Measurements from ENCODE around the gene SCAF1. TPM values are rescaled to one million over a fixed set of nuclear protein-coding genes. Genes with fewer than 3 reads are reported as not detected.

The SCAF1 gene
- total RNA-seq, 2 donors from 2014 or later = 14.3 to 22.3 TPM

DNA sequence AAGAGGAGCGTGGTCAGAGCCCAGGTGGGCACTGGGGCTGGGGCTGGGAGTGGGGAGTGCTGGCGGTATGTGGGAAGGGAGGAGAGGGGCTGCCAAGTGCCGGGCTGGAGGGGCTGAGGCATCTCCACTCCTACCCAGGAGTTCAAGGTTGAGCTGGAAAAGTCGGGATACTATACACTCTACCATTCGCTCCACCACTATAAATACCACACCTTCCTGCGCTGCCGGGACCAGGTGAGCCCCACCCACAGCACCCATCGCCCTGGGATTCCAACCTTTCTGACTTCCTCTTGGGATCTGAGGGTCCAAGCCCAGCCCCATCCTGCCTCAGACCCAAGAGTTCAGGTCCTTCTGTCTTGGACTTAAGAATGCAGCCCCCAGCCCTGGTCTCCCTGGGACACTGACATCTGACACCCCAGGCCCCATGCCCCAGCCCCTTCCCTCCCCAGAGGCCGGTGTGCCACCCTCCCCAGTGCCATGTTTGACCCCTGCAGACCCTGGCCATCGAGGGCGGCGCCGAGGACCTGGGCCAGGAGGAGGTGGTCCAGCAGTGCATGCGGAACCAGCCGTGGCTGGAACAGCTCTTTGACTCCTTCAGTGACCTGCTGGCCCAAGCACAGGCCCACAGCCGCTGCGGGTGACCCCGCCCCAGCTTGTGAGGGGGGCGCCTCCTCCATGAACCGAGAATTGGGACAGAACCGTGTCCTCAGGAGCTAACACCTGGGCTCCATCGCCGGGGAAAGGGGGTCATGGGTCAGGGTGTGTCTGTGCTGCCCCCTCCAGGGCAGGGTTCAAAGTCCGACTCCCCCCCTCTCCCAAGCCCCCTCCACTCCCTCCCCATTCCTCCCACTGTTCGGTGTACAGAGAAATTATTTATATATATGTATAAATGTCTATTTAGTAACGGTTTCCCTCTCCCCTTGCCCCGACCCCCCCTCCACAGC, 16.8 kb upstream of the SCAF1 start:
- no peak overlapping the region for H3K27ac ChIP-seq
- H3K36me3 ChIP-seq = peaks cover 21% of the 10 kb centered on the region
- H3K9me3 ChIP-seq = no peaks in the 10 kb centered on the region
- DNase-seq (ENCODE audit: low spot score) = no peak
- peaks cover 0 to 6% of the 10 kb centered on the region in 2 donors for H3K4me1 ChIP-seq
- no peaks in the 10 kb centered on the region for H3K27me3 ChIP-seq
- no peak overlapping the region for H3K4me3 ChIP-seq
- TF ChIP-seq, protein P1, sequence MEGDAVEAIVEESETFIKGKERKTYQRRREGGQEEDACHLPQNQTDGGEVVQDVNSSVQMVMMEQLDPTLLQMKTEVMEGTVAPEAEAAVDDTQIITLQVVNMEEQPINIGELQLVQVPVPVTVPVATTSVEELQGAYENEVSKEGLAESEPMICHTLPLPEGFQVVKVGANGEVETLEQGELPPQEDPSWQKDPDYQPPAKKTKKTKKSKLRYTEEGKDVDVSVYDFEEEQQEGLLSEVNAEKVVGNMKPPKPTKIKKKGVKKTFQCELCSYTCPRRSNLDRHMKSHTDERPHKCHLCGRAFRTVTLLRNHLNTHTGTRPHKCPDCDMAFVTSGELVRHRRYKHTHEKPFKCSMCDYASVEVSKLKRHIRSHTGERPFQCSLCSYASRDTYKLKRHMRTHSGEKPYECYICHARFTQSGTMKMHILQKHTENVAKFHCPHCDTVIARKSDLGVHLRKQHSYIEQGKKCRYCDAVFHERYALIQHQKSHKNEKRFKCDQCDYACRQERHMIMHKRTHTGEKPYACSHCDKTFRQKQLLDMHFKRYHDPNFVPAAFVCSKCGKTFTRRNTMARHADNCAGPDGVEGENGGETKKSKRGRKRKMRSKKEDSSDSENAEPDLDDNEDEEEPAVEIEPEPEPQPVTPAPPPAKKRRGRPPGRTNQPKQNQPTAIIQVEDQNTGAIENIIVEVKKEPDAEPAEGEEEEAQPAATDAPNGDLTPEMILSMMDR (IDR thresholded peaks at IDR 0.05) = no peak

DNA sequence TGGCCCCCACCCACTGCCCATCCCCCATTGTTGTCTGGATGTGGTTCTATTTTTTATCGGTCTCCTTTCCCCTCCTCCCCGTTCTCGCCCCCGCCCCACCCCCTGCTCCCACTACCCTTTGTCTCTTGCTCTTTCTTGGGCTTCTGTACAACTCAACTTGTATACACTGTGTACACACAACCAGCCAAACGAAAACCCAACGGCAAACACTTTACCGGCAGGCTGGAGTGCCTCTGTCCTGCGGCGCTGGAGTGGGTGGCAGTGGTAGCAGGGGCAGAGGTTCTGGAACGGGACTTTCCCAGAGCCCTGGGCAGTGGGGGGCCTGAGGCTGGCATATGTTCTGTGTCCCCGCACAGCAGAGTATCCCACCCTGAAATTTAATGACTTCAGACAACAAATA, 15.8 kb upstream of the SCAF1 start:
- no peak for DNase-seq (ENCODE audit: low spot score)
- H3K4me3 ChIP-seq = no peak overlapping the region
- no peaks in the 10 kb centered on the region for H3K9me3 ChIP-seq
- peaks cover 16% of the 10 kb centered on the region for H3K36me3 ChIP-seq
- H3K4me1 ChIP-seq = peaks cover 0 to 15% of the 10 kb centered on the region in 2 donors
- no peaks in the 10 kb centered on the region for H3K27me3 ChIP-seq
- TF ChIP-seq, protein P1 (IDR thresholded peaks at IDR 0.05) = no peak
- no peak overlapping the region for H3K27ac ChIP-seq

DNA sequence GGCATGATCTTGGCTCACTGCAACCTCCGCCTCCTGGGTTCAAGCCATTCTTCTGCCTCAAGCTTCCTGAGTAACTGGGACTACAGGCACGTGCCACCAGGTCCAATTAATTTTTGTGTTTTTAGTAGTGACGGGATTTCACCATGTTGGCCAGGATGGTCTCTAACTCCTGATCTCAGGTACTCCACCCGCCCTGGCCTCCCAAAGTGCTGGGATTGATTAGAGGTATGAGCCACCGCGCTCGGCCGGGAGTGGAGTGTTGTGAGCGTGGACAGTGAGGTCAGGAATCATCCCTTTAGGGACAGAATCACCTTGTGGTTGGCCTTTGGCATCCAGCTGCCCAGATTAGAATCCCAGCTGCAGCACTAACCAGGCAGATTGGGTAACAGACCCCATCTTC, 12.3 kb upstream of the SCAF1 start:
- no peaks in the 10 kb centered on the region for H3K9me3 ChIP-seq
- H3K36me3 ChIP-seq = peaks cover 8% of the 10 kb centered on the region
- no peak overlapping the region for H3K4me3 ChIP-seq
- no peaks in the 10 kb centered on the region for H3K27me3 ChIP-seq
- H3K4me1 ChIP-seq = peaks cover 0 to 22% of the 10 kb centered on the region in 2 donors
- no peak for DNase-seq (ENCODE audit: low spot score)
- TF ChIP-seq, protein P1 (IDR thresholded peaks at IDR 0.05) = no peak
- H3K27ac ChIP-seq = no peak overlapping the region

DNA sequence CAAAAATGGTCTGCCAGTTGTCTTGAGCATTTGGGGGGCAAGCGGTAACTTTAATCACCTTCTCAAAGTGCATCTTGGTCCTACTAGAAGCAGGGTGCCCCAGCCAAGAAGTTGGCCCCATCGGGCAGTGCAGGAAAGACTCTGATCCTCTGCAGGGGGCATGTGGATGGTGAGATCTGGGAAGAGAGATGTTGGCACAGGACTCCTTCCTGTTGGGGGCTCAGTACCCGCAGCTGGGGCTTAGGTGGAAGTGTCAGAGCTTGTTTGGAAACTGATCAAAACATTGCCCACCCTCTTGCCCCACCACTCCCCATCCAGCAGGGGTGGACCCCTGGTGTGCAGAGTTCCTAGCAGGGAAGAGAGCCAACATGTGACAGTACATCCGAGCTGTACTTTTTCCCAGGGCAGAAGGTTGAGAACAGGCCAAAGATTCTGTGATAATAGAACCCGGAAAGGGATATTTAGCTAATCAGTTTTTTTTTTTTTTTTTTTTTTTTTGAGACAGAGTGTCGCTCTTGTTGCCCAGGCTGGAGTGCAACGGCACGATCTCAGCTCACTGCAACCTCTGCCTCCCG, 10.9 kb upstream of the SCAF1 start:
- no peaks in the 10 kb centered on the region for H3K27me3 ChIP-seq
- DNase-seq (ENCODE audit: low spot score) = no peak
- H3K27ac ChIP-seq = no peak overlapping the region
- no peak overlapping the region for H3K4me3 ChIP-seq
- H3K36me3 ChIP-seq = peaks cover 4% of the 10 kb centered on the region
- no peaks in the 10 kb centered on the region for H3K9me3 ChIP-seq
- peaks cover 0 to 34% of the 10 kb centered on the region in 2 donors for H3K4me1 ChIP-seq
- TF ChIP-seq, protein P1 (IDR thresholded peaks at IDR 0.05) = no peak

DNA sequence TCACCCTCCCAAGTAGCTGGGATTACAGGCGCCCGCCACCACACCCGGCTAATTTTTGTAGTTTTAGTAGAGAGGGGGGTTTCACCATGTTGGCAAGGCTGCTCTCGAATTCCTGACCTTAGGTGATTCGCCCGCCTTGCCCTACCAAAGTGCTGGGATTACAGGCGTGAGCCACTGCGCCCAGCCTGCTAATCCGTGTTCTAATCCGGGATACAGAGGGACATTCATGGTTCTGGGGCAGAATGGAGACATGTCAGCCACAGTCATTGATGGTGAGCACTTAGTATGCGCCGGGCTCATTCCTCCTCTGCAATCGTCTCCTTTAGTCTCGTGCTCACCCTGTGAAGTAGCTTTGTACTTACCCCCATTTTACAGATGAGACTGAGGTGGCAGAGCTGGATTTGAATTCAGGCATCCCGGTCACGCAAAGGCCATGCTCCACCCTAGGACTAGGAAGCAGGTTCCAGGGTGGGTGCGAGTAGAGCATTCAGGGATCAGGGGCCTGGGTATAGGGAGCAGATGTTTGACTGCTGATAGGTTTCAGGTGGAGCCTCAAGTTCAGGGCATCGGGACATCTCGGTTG, 10.3 kb upstream of the SCAF1 start:
- TF ChIP-seq, protein P1 (IDR thresholded peaks at IDR 0.05) = no peak
- Histone ChIP-seq H3K27ac (no peak overlapping the region), H3K4me1 (peaks cover 0 to 39% of the 10 kb centered on the region in 2 donors)

More for the DNA sequence above, 10.3 kb upstream of the SCAF1 start:
- Histone ChIP-seq H3K9me3 (no peaks in the 10 kb centered on the region), H3K4me3 (no peak overlapping the region), H3K36me3 (peaks cover 10% of the 10 kb centered on the region), H3K27me3 (no peaks in the 10 kb centered on the region)
- no peak for DNase-seq (ENCODE audit: low spot score)

Measured in right atrium auricular region (tissue), 2 donors.